K562 (cell line): ENCODE data around the gene KCNH2. TPM values are rescaled to one million over a fixed set of nuclear protein-coding genes. Genes with fewer than 3 reads are reported as not detected.
A peak's percentile ranks its signal among the peaks of the same experiment; 100 is the strongest.

Source experiments
- ATAC-seq: fragments of 200-7000 bp; cut with Tn5 transposase; 3 replicates; pipeline ENCODE4 v1.9.1; 2020; ENCODE audit warnings: moderate library complexity
- BruUV-seq: library from RNA; stranded (reverse); fragments of 400-500 nt; replicated peaks from 2 replicates; lab custom pipeline; 2021; lab: Mats Ljungman, UMichigan
- CTCF ChIA-PET: fragments of 300-600 bp; formaldehyde crosslinking; extraction: SDS; loops from one replicate; lab custom pipeline; 2021; ENCODE audit warnings: low intra/inter-chr PET ratio; lab: Yijun Ruan, JAX
- POLR2A ChIA-PET: fragments of 300-600, 350-650 bp; sonication (Branson Sonifier 250); formaldehyde crosslinking; extraction: SDS; loops from one replicate; lab custom pipeline; 2021; ENCODE audit warnings: antibody characterized with exemption, inconsistent platforms; lab: Yijun Ruan, JAX
- DNase-seq, 4 experiments: peaks; one replicate each; pipeline versions ENCODE4 v3.0.0 to v3.0.0-alpha.2; 2011 to 2018; ENCODE audit warnings: low spot score in 3 of 4, mixed read lengths in 3 of 4; ENCODE audit errors: extremely low read depth in 1 of 4
- FAIRE-seq: peaks from 2 replicates; lab custom pipeline; 2011; peaks lifted over from hg19 to GRCh38; lab: Jason Lieb, UNC
- H2AFZ ChIP-seq: 2 replicates; pipeline ENCODE4 v1.6.0; 2011; ENCODE audit warnings: low read depth, low read length, control low read depth, inconsistent platforms
- H3K27ac ChIP-seq: fragments of 200-600 bp; 3 replicates; pipeline ENCODE4 v1.8.0; 2011; ENCODE audit warnings: low read depth, mild to moderate bottlenecking, control low read depth, inconsistent platforms, low read length, moderate library complexity, mixed read lengths; ENCODE audit errors: extremely low read depth
- H3K27me3 ChIP-seq, 2 experiments: fragments of 300-600 bp in 1 of 2; 2 replicates in 1 of 2; 3 replicates in 1 of 2; pipeline versions ENCODE4 v1.6.0 to v1.8.0; 2011; ENCODE audit warnings: inconsistent platforms in 2 of 2, low read length in 2 of 2, mild to moderate bottlenecking in 1 of 2, mixed read lengths in 1 of 2, moderate library complexity in 1 of 2; ENCODE audit not compliant: control insufficient read depth in 2 of 2, insufficient read depth in 2 of 2
- H3K36me3 ChIP-seq: fragments of 300-600 bp; 3 replicates; pipeline ENCODE4 v1.8.0; 2011; ENCODE audit warnings: mild to moderate bottlenecking, low read length, inconsistent platforms; ENCODE audit not compliant: control insufficient read depth, insufficient read depth
- H3K4me1 ChIP-seq, 2 experiments: fragments of 200-600 bp in 1 of 2; replicated peaks in 1 of 2; 2 replicates in 1 of 2; 3 replicates in 1 of 2; pipeline versions ENCODE4 v1.5.1 to v1.8.0; 2011; ENCODE audit warnings: inconsistent platforms in 2 of 2, low read length in 2 of 2, mild to moderate bottlenecking in 1 of 2, mixed read lengths in 1 of 2, moderate library complexity in 1 of 2; ENCODE audit not compliant: control insufficient read depth in 2 of 2, insufficient read depth in 2 of 2
- H3K4me2 ChIP-seq: 2 replicates; pipeline ENCODE4 v1.6.1; 2011; ENCODE audit warnings: low read length, control low read depth, inconsistent platforms, mixed read lengths; ENCODE audit not compliant: insufficient read depth
- H3K4me3 ChIP-seq: fragments of 200-600 bp; sonication (generic), shearing (Covaris generic); 2 replicates; pipeline ENCODE4 v1.5.1; 2016; ENCODE audit warnings: control low read depth, inconsistent platforms
- H3K79me2 ChIP-seq: fragments of 200-600 bp; 3 replicates; pipeline ENCODE4 v1.8.0; 2011; ENCODE audit warnings: low read length, inconsistent platforms; ENCODE audit not compliant: control insufficient read depth, insufficient read depth
- H3K9ac ChIP-seq, 2 experiments: 2 replicates each; pipeline versions ENCODE4 v1.6.0 to v1.6.1; 2011; ENCODE audit warnings: low read depth in 2 of 2, low read length in 2 of 2, control low read depth in 1 of 2, inconsistent platforms in 1 of 2, mild to moderate bottlenecking in 1 of 2, mixed read lengths in 1 of 2; ENCODE audit not compliant: insufficient read depth in 1 of 2
- H3K9me1 ChIP-seq: one replicate; pipeline ENCODE4 v1.6.0; 2011; ENCODE audit warnings: inconsistent platforms, mild to moderate bottlenecking, low read length, moderate library complexity; ENCODE audit not compliant: control insufficient read depth, insufficient read depth
- H3K9me3 ChIP-seq: replicated peaks from 2 replicates; pipeline ENCODE4 v1.5.1; 2011; ENCODE audit warnings: low read depth, low read length, inconsistent platforms; ENCODE audit not compliant: control insufficient read depth, insufficient read depth
- H4K20me1 ChIP-seq: replicated peaks from 2 replicates; pipeline ENCODE4 v1.6.1; 2011; ENCODE audit warnings: low read length, inconsistent platforms, mixed read lengths; ENCODE audit not compliant: control insufficient read depth, insufficient read depth
- BDP1 ChIP-seq: IDR thresholded peaks from 3 replicates; pipeline ENCODE4 v1.6.1; 2011; ENCODE audit not compliant: insufficient read length, insufficient read depth
- L3MBTL2 ChIP-seq: fragments of 450-650 bp; IDR thresholded peaks from 2 replicates; pipeline ENCODE4 v1.6.1; 2016; ENCODE audit warnings: mild to moderate bottlenecking, moderate library complexity
- MYBL2 ChIP-seq, 2 experiments: fragments of 450-650 bp in 1 of 2; sonication (generic) in 1 of 2; formaldehyde crosslinking in 1 of 2; IDR thresholded peaks; 2 replicates each; pipeline versions ENCODE4 v1.6.1 to v1.8.1; 2017 to 2022; ENCODE audit warnings: borderline replicate concordance in 1 of 2, inconsistent platforms in 1 of 2, low read depth in 1 of 2, mild to moderate bottlenecking in 1 of 2, missing genetic modification reagents in 1 of 2, moderate library complexity in 1 of 2
- MYC ChIP-seq, 2 experiments: fragments of 250-450 bp in 1 of 2; sonication (Bioruptor Pico) in 1 of 2; IDR thresholded peaks; 2 replicates each; pipeline versions ENCODE4 v1.5.1 to v1.6.1; 2012 to 2021; ENCODE audit warnings: low read depth in 2 of 2, borderline replicate concordance in 1 of 2, improper control_type of control experiment in 1 of 2, low read length in 1 of 2, mild to moderate bottlenecking in 1 of 2, moderate library complexity in 1 of 2
- NFE2 ChIP-seq: IDR thresholded peaks from 2 replicates; pipeline ENCODE4 v1.6.1; 2014; ENCODE audit warnings: antibody characterized with exemption, low read depth
- NRF1 ChIP-seq, 2 experiments: fragments of 450-650 bp; IDR thresholded peaks in 1 of 2; conservative IDR thresholded peaks in 1 of 2; 2 replicates each; pipeline ENCODE4 v1.6.1; 2014; ENCODE audit warnings: mild to moderate bottlenecking in 2 of 2
- TAL1 ChIP-seq: fragments of 450-650 bp; IDR thresholded peaks from 2 replicates; pipeline ENCODE4 v1.6.1; 2016; ENCODE audit warnings: mild to moderate bottlenecking
- TCF7L2 ChIP-seq: fragments of 150-350 bp; IDR thresholded peaks from 2 replicates; pipeline ENCODE4 v1.6.1; 2016; ENCODE audit warnings: low read depth, mild to moderate bottlenecking, low read length, moderate library complexity
- TFAP4 ChIP-seq: sonication (generic); formaldehyde crosslinking; IDR thresholded peaks from 2 replicates; pipeline ENCODE4 v1.8.0; 2022; ENCODE audit warnings: missing genetic modification reagents, mild to moderate bottlenecking, moderate library complexity, borderline replicate concordance
- U2AF1 ChIP-seq: fragments of 200-400 bp; formaldehyde crosslinking; optimal IDR thresholded peaks from 2 replicates; pipeline ENCODE3; 2017; ENCODE audit warnings: mild to moderate bottlenecking, low read depth, low read length, moderate library complexity
- ZC3H8 ChIP-seq: fragments of 450-650 bp; IDR thresholded peaks from 2 replicates; pipeline ENCODE4 v1.6.1; 2017
- ZNF354B ChIP-seq: fragments of 250-450 bp; sonication (Bioruptor Pico); IDR thresholded peaks from 2 replicates; pipeline ENCODE4 v1.4.0; 2020
- WGBS: fragments of 100-300 bp; shearing (Covaris generic); methylation state at CpG from one replicate; pipeline ENCODE4 v1.1.6; 2016; ENCODE audit warnings: low coverage, mixed read lengths; ENCODE audit not compliant: insufficient coverage; ENCODE audit errors: missing lambda C conversion rate; 5-methylcytosine and 5-hydroxymethylcytosine counted together
- in situ Hi-C: fragments of 300-500 bp; cut with MboI; formaldehyde crosslinking; loops from 4 replicates; pipeline ENCODE4 v1.15.0; 2018; ENCODE audit warnings: inconsistent platforms, mixed read lengths
- intact Hi-C: fragments of 100-400 bp; cut with micrococcal nuclease; formaldehyde crosslinking; loops from 2 replicates; pipeline ENCODE4 v1.14.2; 2022
- polyA plus RNA-seq, 8 experiments: library from polyadenylated mRNA; depleted of rRNA in 4 of 8; stranded (reverse) in 5 of 8; unstranded in 3 of 8; fragments of >200 nt; fragmentation: Nextera tagmentation in 2 of 8; fragmentation: Illumina TruSeq in 1 of 8; extraction: Ambion mirVana in 2 of 8; extraction: Trizol in 1 of 8; gene quantifications; 2 replicates each; pipeline versions ENCODE4 v1.2.1 to v1.2.3, GENCODE V29; 2011 to 2014; ENCODE audit warnings: inconsistent platforms in 1 of 8, missing spikeins in 1 of 8
- total RNA-seq, 7 experiments: library from RNA; depleted of rRNA in 6 of 7; stranded (reverse); fragments of >200 nt in 6 of 7; fragmentation: Illumina TruSeq in 2 of 7; extraction: Trizol in 2 of 7; gene quantifications; 2 replicates each; pipeline versions ENCODE4 v1.2.1 to v1.2.3, GENCODE V29; 2011 to 2021; ENCODE audit warnings: low replicate concordance in 1 of 7

Gene KCNH2
- total and polyA plus RNA-seq, 9 of the 15 experiments (the other 6 are each of a cell fraction or from before 2014, with no cell fraction given): 18.1 to 368 (median 218) TPM

- Histone ChIP-seq H3K4me3 (no peak overlapping the region), H3K9me1 (no peaks in the 10 kb centered on the region), H4K20me1 (peaks cover 5% of the 10 kb centered on the region; the same call in 1 of the 2 replicates), H3K79me2 (no peaks in the 10 kb centered on the region), H3K4me1 (peaks cover 17 to 38% of the 10 kb centered on the region in 2 experiments; a peak in 4 of 5 replicates), H3K27me3 (peaks cover 5 to 11% of the 10 kb centered on the region in 2 experiments; a peak in 4 of 5 replicates), H3K9ac (peak overlapping the region in 1 of 2 experiments; percentile 66; a peak in 1 of 4 replicates), H2AFZ (peak overlapping the region; percentile 75), H3K36me3 (no peaks in the 10 kb centered on the region), H3K9me3 (no peaks in the 10 kb centered on the region), H3K4me2 (peak overlapping the region; percentile 48; the same call in 1 of the 2 replicates), H3K27ac (no peak overlapping the region)
- WGBS: 33% methylated on average over 14 of the region's 14 CpGs
- CTCF ChIA-PET: interaction anchor here (0.6 kb wide), 1 partner anchor 1480 kb away, joined by 6 read pairs; no protein-coding TSS in a partner anchor
- DNase-seq (peak; percentile 61 to 76 (median 68)), ATAC-seq (peak; percentile 81), FAIRE-seq (peak; percentile 11)
- intact Hi-C loops (no loop called here), in situ Hi-C loops (no loop called here)
- BruUV-seq: no TSS peak
- POLR2A ChIA-PET: interaction anchor here (0.8 to 1.4 kb wide), 8 partner anchors 10 to 205 kb away, joined by 3 to 7 read pairs (median 4); no protein-coding TSS in a partner anchor
- TF ChIP-seq ZNF354B (CRISPR knock-in tag) (no peak), TAL1 (0 out of 2 replicates have a peak, but pooled peaks have one; percentile 3), ZC3H8 (no peak), MYBL2 (IDR thresholded peaks at IDR 0.05; ENCODE audit: low read depth) (no peak), MYBL2 (CRISPR knock-in tag; IDR thresholded peaks at IDR 0.05; ENCODE audit: borderline replicate concordance) (no peak), NRF1 (conservative IDR thresholded peaks at IDR 0.05 in 1 of 2, IDR thresholded peaks at IDR 0.05 in 1 of 2) (0 out of 4 replicates have a peak, but pooled peaks of 1 of the 2 experiments have one; percentile 25), U2AF1 (no peak), MYC (IDR thresholded peaks at IDR 0.05; ENCODE audit: low read depth, low read length) (peak; percentile 46; the same call in 1 of the 2 replicates), MYC (CRISPR knock-in tag; IDR thresholded peaks at IDR 0.05; ENCODE audit: borderline replicate concordance, low read depth) (no peak), TFAP4 (CRISPR knock-in tag) (0 out of 2 replicates have a peak, but pooled peaks have one; percentile 24), TCF7L2 (no peak), L3MBTL2 (peak; percentile 28; the same call in 1 of the 2 replicates), NFE2 (no peak), BDP1 (no peak)
Observed at GRCh38 chr7:150902078-150903033, 75.8 kb downstream of the KCNH2 start.
